ENCODE measurements around the gene SMIM32.

The SMIM32 gene

GRCh38 chr5:136147632-136148031, 45.3 kb downstream of the SMIM32 start:
- FAIRE-seq (no peak), DNase-seq (ENCODE audit: insufficient read length, low spot score) (no peak)
- no peak for TF ChIP-seq SPI1 (IDR thresholded peaks at IDR 0.05; ENCODE audit: low read depth, low read length)

- no peak for TF ChIP-seq TAF1 (IDR thresholded peaks at IDR 0.05; ENCODE audit: low read depth, low read length)
- no peak for DNase-seq (ENCODE audit: insufficient read length, low spot score)
- FAIRE-seq: no peak
Observed at GRCh38 chr5:136146201-136146600, 46.8 kb downstream of the SMIM32 start.

GRCh38 chr5:136145030-136145429, 47.9 kb downstream of the SMIM32 start:
- FAIRE-seq (no peak), DNase-seq (ENCODE audit: insufficient read length, low spot score) (no peak)
- TF ChIP-seq POLR2A (IDR thresholded peaks at IDR 0.05; ENCODE audit: low read depth, low read length): no peak
- TF ChIP-seq SPI1 (IDR thresholded peaks at IDR 0.05; ENCODE audit: low read depth, low read length): no peak
- no peak for TF ChIP-seq PAX5 (IDR thresholded peaks at IDR 0.05; ENCODE audit: insufficient read depth, low read length, severe bottlenecking)
- TF ChIP-seq POU2F2 (IDR thresholded peaks at IDR 0.05; ENCODE audit: low read depth, low read length): no peak
- no peak for TF ChIP-seq POLR2AphosphoS5 (IDR thresholded peaks at IDR 0.05; ENCODE audit: low read depth, low read length)
- no peak for TF ChIP-seq TAF1 (IDR thresholded peaks at IDR 0.05; ENCODE audit: low read depth, low read length)

- TF ChIP-seq SPI1 (IDR thresholded peaks at IDR 0.05; ENCODE audit: low read depth, low read length) (no peak), PAX5 (IDR thresholded peaks at IDR 0.05; ENCODE audit: insufficient read depth, low read length, severe bottlenecking) (no peak), TAF1 (IDR thresholded peaks at IDR 0.05; ENCODE audit: low read depth, low read length) (no peak), POLR2AphosphoS5 (IDR thresholded peaks at IDR 0.05; ENCODE audit: low read depth, low read length) (no peak), POU2F2 (IDR thresholded peaks at IDR 0.05; ENCODE audit: low read depth, low read length) (no peak), POLR2A (IDR thresholded peaks at IDR 0.05; ENCODE audit: low read depth, low read length) (no peak)
- no peak for FAIRE-seq
- DNase-seq (ENCODE audit: insufficient read length, low spot score): no peak
Observed at GRCh38 chr5:136143763-136144162, 49.2 kb downstream of the SMIM32 start.

GRCh38 chr5:136143312-136143711, 49.6 kb downstream of the SMIM32 start:
- TF ChIP-seq POLR2A (IDR thresholded peaks at IDR 0.05; ENCODE audit: low read depth, low read length) (no peak), POU2F2 (IDR thresholded peaks at IDR 0.05; ENCODE audit: low read depth, low read length) (no peak), SPI1 (IDR thresholded peaks at IDR 0.05; ENCODE audit: low read depth, low read length) (no peak), TAF1 (IDR thresholded peaks at IDR 0.05; ENCODE audit: low read depth, low read length) (no peak), POLR2AphosphoS5 (IDR thresholded peaks at IDR 0.05; ENCODE audit: low read depth, low read length) (no peak), PAX5 (IDR thresholded peaks at IDR 0.05; ENCODE audit: insufficient read depth, low read length, severe bottlenecking) (no peak)
- FAIRE-seq (no peak), DNase-seq (ENCODE audit: insufficient read length, low spot score) (no peak)

GRCh38 chr5:136141561-136141960, 51.4 kb downstream of the SMIM32 start:
- DNase-seq (ENCODE audit: insufficient read length, low spot score): no peak
- TF ChIP-seq SPI1 (IDR thresholded peaks at IDR 0.05; ENCODE audit: low read depth, low read length) (no peak), TAF1 (IDR thresholded peaks at IDR 0.05; ENCODE audit: low read depth, low read length) (no peak), POLR2A (IDR thresholded peaks at IDR 0.05; ENCODE audit: low read depth, low read length) (no peak), PAX5 (IDR thresholded peaks at IDR 0.05; ENCODE audit: insufficient read depth, low read length, severe bottlenecking) (no peak)
- peak; percentile 16 for FAIRE-seq

Data from GM12891 (cell line).